Tibial nerve (tissue), 4 donors: ENCODE results near the gene BATF.

Experiments
- EP300 ChIP-seq, 2 donors: sonication (generic); formaldehyde crosslinking; IDR thresholded peaks; one replicate each; pipeline ENCODE4 v1.6.1; 2017; ENCODE audit warnings: antibody characterized with exemption in 2 of 2, mild to moderate bottlenecking in 1 of 2
- POLR2A ChIP-seq, 2 donors: fragments of 450-650 bp; IDR thresholded peaks; one replicate each; pipeline ENCODE4 v1.6.1; 2017; ENCODE audit warnings: antibody characterized with exemption in 2 of 2, mild to moderate bottlenecking in 2 of 2, moderate library complexity in 2 of 2
- TF ChIP-seq, protein P1 (sequence below), 5 experiments: fragments of 200-600 bp in 3 of 5; fragments of 450-650 bp in 2 of 5; sonication (generic) in 3 of 5; IDR thresholded peaks; one replicate each; pipeline ENCODE4 v1.5.1; 2016 to 2019; ENCODE audit warnings: antibody characterized with exemption in 5 of 5, mild to moderate bottlenecking in 3 of 5, moderate library complexity in 2 of 5

DNA sequence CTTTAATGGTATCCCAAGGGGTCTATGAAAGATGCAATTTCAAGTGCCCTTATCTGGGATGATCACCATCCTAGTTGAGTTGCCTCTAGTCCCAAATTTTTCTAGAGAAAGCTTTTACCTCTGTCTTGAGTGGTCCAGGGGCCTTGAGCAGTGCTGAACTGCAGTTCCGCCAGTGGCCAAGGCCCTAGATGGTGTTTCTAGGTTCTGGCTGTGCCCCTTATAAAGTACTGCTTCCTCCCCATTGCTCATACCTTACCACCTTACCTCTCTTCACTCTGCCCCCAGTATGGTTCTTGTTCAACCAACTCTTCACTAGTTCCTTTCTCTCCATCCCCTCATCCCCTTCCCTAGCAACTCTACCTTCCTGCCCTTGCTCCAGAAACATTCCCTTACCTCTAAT is 3.7 kb downstream of the BATF start:
- TF ChIP-seq, protein P1, sequence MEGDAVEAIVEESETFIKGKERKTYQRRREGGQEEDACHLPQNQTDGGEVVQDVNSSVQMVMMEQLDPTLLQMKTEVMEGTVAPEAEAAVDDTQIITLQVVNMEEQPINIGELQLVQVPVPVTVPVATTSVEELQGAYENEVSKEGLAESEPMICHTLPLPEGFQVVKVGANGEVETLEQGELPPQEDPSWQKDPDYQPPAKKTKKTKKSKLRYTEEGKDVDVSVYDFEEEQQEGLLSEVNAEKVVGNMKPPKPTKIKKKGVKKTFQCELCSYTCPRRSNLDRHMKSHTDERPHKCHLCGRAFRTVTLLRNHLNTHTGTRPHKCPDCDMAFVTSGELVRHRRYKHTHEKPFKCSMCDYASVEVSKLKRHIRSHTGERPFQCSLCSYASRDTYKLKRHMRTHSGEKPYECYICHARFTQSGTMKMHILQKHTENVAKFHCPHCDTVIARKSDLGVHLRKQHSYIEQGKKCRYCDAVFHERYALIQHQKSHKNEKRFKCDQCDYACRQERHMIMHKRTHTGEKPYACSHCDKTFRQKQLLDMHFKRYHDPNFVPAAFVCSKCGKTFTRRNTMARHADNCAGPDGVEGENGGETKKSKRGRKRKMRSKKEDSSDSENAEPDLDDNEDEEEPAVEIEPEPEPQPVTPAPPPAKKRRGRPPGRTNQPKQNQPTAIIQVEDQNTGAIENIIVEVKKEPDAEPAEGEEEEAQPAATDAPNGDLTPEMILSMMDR (IDR thresholded peaks at IDR 0.05) = no peak
- TF ChIP-seq POLR2A (IDR thresholded peaks at IDR 0.05) (no peak), EP300 (IDR thresholded peaks at IDR 0.05) (no peak)
